Measurements from ENCODE around the gene SH3GL3. TPM values are rescaled to one million over a fixed set of nuclear protein-coding genes. Genes with fewer than 3 reads are reported as not detected.

SH3GL3 gene
- total RNA-seq, 1 experiment from 2014 or later, result not detected

DNA sequence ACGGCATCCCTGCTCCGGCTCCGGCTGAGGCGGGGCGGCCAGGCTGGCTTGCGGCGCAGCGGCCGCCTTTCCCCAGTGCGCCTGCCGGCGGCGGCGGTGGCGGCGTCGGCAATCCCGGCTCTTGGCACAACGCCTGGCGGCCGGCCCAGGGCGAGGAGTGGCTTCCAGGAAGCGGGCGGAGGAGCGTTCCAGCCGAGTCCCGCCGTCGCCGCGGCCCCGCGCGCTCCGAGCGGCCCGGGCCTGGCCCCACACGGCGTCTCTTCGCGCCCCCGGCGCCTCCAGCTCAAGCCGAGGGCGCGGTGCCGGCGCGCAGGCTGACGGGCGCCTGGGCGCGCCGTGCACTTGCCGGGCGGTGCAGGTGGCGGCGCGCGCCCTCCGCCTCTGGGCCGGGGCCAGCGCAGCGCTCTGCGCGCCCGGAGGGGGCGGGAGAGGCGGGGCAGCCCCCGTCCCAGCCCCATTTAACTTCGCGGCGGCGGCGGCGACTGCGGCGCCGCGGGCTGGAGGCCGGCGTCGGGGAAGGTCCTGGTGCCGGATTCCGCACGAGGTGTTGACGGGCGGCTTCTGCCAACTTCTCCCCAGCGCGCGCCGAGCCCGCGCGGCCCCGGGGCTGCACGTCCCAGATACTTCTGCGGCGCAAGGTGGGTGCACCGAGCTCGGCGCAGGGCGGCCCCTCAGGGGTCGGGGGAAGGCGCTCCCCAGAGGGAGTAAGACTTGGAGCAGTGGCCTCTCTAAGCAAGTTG lies 206.7 kb downstream of the SH3GL3 start, which contains the start of gene ADAMTSL3:
ADAMTSL3 (plus strand) TSS at position 485 of the 740 bp plus-strand sequence. CDS start 1,639 bp downstream, outside the sequence.
- DNase-seq (ENCODE audit: low read depth, low spot score) (no peak), ATAC-seq (no peak)
- no peak within 1 kb of the TSS for H3K27ac ChIP-seq (ENCODE audit: low read length)
- H3K36me3 ChIP-seq (ENCODE audit: control insufficient read depth, insufficient read depth, low read length), result no peaks in the 10 kb centered on the region
- H3K27me3 ChIP-seq (ENCODE audit: control insufficient read depth, insufficient read depth, low read length), result no peaks in the 10 kb centered on the region
- no TSS peak for BruUV-seq (replicated peaks)
- intact Hi-C loops (cut with micrococcal nuclease; ENCODE audit: unreplicated experiment) (no loop called here), in situ Hi-C loops (cut with HindIII; ENCODE audit: low pct_unique_long_range_greater_than_20kb, low sequenced_read_pairs) (no loop called here)
- H3K9me3 ChIP-seq (ENCODE audit: control insufficient read depth, insufficient read depth, low read depth, low read length), result no peaks in the 10 kb centered on the region
- TF ChIP-seq POLR2AphosphoS5 (IDR thresholded peaks at IDR 0.05; ENCODE audit: low read depth, low read length), result no peak
- TF ChIP-seq SIN3A (IDR thresholded peaks at IDR 0.05; ENCODE audit: borderline replicate concordance, insufficient read depth, low read depth, low read length), result no peak
- TF ChIP-seq, protein P1, sequence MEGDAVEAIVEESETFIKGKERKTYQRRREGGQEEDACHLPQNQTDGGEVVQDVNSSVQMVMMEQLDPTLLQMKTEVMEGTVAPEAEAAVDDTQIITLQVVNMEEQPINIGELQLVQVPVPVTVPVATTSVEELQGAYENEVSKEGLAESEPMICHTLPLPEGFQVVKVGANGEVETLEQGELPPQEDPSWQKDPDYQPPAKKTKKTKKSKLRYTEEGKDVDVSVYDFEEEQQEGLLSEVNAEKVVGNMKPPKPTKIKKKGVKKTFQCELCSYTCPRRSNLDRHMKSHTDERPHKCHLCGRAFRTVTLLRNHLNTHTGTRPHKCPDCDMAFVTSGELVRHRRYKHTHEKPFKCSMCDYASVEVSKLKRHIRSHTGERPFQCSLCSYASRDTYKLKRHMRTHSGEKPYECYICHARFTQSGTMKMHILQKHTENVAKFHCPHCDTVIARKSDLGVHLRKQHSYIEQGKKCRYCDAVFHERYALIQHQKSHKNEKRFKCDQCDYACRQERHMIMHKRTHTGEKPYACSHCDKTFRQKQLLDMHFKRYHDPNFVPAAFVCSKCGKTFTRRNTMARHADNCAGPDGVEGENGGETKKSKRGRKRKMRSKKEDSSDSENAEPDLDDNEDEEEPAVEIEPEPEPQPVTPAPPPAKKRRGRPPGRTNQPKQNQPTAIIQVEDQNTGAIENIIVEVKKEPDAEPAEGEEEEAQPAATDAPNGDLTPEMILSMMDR (IDR thresholded peaks at IDR 0.05), result no peak
- TF ChIP-seq, protein P2, sequence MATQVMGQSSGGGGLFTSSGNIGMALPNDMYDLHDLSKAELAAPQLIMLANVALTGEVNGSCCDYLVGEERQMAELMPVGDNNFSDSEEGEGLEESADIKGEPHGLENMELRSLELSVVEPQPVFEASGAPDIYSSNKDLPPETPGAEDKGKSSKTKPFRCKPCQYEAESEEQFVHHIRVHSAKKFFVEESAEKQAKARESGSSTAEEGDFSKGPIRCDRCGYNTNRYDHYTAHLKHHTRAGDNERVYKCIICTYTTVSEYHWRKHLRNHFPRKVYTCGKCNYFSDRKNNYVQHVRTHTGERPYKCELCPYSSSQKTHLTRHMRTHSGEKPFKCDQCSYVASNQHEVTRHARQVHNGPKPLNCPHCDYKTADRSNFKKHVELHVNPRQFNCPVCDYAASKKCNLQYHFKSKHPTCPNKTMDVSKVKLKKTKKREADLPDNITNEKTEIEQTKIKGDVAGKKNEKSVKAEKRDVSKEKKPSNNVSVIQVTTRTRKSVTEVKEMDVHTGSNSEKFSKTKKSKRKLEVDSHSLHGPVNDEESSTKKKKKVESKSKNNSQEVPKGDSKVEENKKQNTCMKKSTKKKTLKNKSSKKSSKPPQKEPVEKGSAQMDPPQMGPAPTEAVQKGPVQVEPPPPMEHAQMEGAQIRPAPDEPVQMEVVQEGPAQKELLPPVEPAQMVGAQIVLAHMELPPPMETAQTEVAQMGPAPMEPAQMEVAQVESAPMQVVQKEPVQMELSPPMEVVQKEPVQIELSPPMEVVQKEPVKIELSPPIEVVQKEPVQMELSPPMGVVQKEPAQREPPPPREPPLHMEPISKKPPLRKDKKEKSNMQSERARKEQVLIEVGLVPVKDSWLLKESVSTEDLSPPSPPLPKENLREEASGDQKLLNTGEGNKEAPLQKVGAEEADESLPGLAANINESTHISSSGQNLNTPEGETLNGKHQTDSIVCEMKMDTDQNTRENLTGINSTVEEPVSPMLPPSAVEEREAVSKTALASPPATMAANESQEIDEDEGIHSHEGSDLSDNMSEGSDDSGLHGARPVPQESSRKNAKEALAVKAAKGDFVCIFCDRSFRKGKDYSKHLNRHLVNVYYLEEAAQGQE (IDR thresholded peaks at IDR 0.05; ENCODE audit: insufficient read depth in 1 of 2, low read depth in 2 of 2, low read length in 1 of 2), result no peak
- TF ChIP-seq TCF7L2 (IDR thresholded peaks at IDR 0.05; ENCODE audit: low read depth, low read length), result no peak
- H3K4me3 ChIP-seq (ENCODE audit: low read depth in 2 of 2, low read length in 2 of 2), result no peak within 1 kb of the TSS
- POLR2A ChIA-PET, result no interaction called here
- CTCF ChIA-PET, result no interaction called here
- no peaks in the 10 kb centered on the region for H3K4me1 ChIP-seq (ENCODE audit: control insufficient read depth, insufficient read depth, low read length)

DNA sequence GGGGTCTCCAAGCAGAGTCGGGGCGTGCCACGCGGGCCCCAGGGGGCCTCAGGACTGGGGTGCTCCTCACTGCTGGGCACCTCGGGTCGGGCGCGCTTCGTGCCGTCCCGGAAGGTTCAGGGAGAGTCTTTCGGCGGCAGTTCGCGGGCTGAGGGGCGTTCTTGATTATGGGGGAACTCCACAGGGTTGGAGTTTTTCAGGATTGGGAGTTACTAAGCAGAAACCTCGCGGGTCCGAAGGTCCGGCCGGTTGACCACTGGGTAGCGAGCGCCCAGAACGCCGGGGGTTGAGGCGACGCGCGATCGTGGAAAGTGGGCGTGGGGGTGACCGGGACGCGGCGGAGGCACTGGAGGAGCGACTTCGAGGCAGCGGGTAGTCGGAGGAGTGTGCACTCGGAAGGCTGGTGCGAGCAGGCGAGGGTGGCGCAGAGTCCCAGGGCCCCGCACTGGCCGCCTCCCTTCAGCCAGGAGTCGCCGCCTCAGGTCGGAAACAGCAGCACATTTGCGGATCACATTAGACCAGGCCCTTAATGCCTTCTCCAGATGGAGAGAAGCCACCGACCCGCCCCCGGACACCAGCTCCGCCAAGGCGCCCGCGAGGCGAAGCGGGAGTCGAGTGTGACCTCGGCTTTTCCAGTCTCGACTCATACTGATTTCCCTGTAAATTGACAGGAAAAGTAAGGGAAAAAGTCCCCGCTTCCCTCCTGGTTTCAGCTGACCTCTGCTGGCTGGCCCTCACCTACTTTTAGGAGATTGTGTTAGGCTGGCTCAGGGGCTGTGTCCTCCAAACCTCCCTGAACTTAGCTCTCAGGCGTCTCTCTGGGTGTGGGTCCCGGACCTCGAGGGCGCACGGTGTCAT lies 207.5 kb downstream of the SH3GL3 start:
- intact Hi-C loops (cut with micrococcal nuclease; ENCODE audit: unreplicated experiment), result no loop called here
- no peak for DNase-seq (ENCODE audit: low read depth, low spot score)
- ChIA-PET POLR2A (no interaction called here), CTCF (no interaction called here)
- in situ Hi-C loops (cut with HindIII; ENCODE audit: low pct_unique_long_range_greater_than_20kb, low sequenced_read_pairs), result no loop called here
- Histone ChIP-seq H3K36me3 (ENCODE audit: control insufficient read depth, insufficient read depth, low read length) (no peaks in the 10 kb centered on the region), H3K9me3 (ENCODE audit: control insufficient read depth, insufficient read depth, low read depth, low read length) (no peaks in the 10 kb centered on the region), H3K4me3 (ENCODE audit: low read depth in 2 of 2, low read length in 2 of 2) (no peak overlapping the region), H3K4me1 (ENCODE audit: control insufficient read depth, insufficient read depth, low read length) (no peaks in the 10 kb centered on the region; the same call in 1 of the 2 replicates), H3K27me3 (ENCODE audit: control insufficient read depth, insufficient read depth, low read length) (no peaks in the 10 kb centered on the region), H3K27ac (ENCODE audit: low read length) (no peak overlapping the region)
- TF ChIP-seq TCF7L2 (IDR thresholded peaks at IDR 0.05; ENCODE audit: low read depth, low read length), result no peak
- TF ChIP-seq, protein P1 (IDR thresholded peaks at IDR 0.05), result no peak
- TF ChIP-seq, protein P2 (IDR thresholded peaks at IDR 0.05; ENCODE audit: insufficient read depth in 1 of 2, low read depth in 2 of 2, low read length in 1 of 2), result no peak
- TF ChIP-seq SIN3A (IDR thresholded peaks at IDR 0.05; ENCODE audit: borderline replicate concordance, insufficient read depth, low read depth, low read length), result no peak
- no peak for TF ChIP-seq POLR2AphosphoS5 (IDR thresholded peaks at IDR 0.05; ENCODE audit: low read depth, low read length)
- no peak for ATAC-seq
- BruUV-seq (replicated peaks), result no TSS peak
